ENCODE data around the gene RFC1.
"Not testable (repeated sequence)": the region's sequence is repeated elsewhere in the genome, so short reads cannot be mapped to it uniquely, and the experiment has no call there.

Gene RFC1

GRCh38 chr4:39303871-39304270 lies 62.3 kb downstream of the RFC1 start:
- no peak overlapping the region for H3K4me3 ChIP-seq (ENCODE audit: low read length)
- DNase-seq (ENCODE audit: low read depth) = no peak
- TF ChIP-seq, protein P1, sequence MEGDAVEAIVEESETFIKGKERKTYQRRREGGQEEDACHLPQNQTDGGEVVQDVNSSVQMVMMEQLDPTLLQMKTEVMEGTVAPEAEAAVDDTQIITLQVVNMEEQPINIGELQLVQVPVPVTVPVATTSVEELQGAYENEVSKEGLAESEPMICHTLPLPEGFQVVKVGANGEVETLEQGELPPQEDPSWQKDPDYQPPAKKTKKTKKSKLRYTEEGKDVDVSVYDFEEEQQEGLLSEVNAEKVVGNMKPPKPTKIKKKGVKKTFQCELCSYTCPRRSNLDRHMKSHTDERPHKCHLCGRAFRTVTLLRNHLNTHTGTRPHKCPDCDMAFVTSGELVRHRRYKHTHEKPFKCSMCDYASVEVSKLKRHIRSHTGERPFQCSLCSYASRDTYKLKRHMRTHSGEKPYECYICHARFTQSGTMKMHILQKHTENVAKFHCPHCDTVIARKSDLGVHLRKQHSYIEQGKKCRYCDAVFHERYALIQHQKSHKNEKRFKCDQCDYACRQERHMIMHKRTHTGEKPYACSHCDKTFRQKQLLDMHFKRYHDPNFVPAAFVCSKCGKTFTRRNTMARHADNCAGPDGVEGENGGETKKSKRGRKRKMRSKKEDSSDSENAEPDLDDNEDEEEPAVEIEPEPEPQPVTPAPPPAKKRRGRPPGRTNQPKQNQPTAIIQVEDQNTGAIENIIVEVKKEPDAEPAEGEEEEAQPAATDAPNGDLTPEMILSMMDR (conservative IDR thresholded peaks at IDR 0.05; ENCODE audit: low read length) = no peak

- H3K4me3 ChIP-seq (ENCODE audit: low read length) = no peak overlapping the region
- TF ChIP-seq, protein P1 (conservative IDR thresholded peaks at IDR 0.05; ENCODE audit: low read length) = no peak
- DNase-seq (ENCODE audit: low read depth) = no peak
Measured at GRCh38 chr4:39302901-39303300, 63.3 kb downstream of the RFC1 start.

DNA sequence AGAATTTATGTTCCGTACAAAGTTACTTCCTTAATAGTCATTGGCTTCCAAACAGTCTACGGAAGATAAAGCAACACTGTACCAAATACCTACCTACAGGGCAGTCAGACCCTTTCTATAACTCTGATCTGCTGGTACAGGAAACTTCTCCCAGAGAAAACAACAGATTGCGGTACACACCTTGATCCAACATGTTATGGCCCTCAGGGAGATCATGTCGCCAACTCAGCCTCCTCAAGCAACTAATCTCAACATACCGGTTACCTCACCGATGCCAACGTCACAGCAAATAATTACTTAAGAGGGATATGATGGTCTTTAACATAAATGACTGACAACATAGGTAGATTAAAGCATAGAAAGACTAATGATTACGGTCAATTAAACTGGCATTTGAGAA lies 70.4 kb downstream of the RFC1 start:
- no peak for DNase-seq (ENCODE audit: low read depth)
- TF ChIP-seq, protein P1 (conservative IDR thresholded peaks at IDR 0.05; ENCODE audit: low read length) = no peak
- H3K4me3 ChIP-seq (ENCODE audit: low read length) = no peak overlapping the region

DNA sequence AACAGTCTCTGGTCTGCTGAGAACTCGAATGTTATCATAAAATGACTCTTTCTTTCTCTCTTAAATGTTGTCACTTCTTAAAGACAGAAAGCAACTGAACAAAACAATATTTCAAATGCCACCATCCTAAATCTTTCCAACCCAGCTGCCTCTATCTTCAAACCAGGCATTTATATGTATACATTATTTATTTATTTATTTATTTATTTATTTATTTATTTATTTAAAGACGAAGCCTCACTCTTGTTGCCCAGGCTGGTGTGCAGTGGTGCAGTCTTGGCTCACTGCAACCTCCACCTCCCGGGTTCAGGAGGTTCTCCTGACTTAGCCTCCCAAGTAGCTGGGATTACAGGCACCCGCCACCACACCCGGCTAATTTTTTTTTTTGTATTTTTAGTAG lies 73.7 kb downstream of the RFC1 start:
- not testable (repeated sequence) for H3K4me3 ChIP-seq (ENCODE audit: low read length); DNase-seq (ENCODE audit: low read depth)

DNA sequence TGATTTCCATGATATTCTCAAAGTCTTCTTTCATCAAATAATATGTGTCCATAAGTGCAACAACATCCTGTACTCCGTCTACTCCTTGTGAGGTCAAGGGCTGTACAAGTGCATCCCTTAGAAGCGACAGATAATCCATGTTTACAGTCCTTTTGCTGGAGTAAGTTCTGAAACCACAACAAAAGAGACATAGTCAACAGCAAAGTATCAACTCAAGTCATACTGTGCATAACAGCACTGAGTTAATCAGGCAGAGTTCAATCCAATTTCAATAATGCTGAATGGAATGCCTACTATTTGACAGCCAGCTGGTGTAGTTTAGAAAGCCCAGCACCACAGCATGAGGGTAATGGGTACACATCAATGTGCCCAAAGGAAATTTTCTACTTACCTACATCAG lies 74.5 kb downstream of the RFC1 start:
- TF ChIP-seq, protein P1 (conservative IDR thresholded peaks at IDR 0.05; ENCODE audit: low read length) = no peak
- H3K4me3 ChIP-seq (ENCODE audit: low read length) = no peak overlapping the region
- no peak for DNase-seq (ENCODE audit: low read depth)

DNA sequence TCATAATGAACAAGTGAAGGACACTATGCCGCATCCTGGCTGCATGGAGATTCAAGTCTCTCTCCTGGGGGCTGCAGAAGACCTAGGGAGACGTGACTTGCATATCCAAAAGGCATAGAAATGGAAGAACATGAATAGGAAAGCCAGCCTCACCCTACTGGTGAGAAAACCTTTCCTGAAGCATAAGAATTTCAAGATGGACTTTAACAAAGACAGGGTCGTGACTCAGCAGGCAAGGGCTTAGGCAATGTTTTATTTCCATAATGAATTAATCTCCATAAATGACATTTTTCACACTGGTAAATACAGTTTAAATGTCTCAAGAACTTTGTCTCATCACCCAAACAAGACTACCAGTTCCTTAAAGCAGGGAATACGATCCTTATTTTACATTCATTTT lies 78.9 kb downstream of the RFC1 start:
- TF ChIP-seq, protein P1 (conservative IDR thresholded peaks at IDR 0.05; ENCODE audit: low read length) = no peak
- H3K4me3 ChIP-seq (ENCODE audit: low read length) = no peak overlapping the region
- no peak for DNase-seq (ENCODE audit: low read depth)

DNA sequence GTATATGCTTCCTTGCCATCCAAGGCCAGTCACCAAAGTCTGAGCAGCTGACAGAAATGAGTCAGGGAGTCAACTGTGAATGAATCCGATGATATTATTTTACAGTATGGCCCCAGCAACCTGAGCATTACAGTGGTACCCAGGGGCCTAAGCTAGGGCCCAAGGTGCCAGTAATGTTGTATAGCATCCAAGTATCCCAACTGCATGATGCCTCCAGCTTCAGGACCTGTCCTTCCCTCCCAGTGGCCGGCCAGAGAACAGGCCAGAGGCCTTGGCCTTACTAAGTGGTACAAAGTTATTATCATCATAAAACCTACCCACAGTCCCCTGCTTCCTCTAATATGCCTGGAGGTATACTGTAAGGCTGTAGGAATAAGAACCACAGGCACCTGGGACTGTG lies 79.9 kb downstream of the RFC1 start:
- TF ChIP-seq, protein P1 (conservative IDR thresholded peaks at IDR 0.05; ENCODE audit: low read length) = no peak
- no peak overlapping the region for H3K4me3 ChIP-seq (ENCODE audit: low read length)
- DNase-seq (ENCODE audit: low read depth) = no peak

DNA sequence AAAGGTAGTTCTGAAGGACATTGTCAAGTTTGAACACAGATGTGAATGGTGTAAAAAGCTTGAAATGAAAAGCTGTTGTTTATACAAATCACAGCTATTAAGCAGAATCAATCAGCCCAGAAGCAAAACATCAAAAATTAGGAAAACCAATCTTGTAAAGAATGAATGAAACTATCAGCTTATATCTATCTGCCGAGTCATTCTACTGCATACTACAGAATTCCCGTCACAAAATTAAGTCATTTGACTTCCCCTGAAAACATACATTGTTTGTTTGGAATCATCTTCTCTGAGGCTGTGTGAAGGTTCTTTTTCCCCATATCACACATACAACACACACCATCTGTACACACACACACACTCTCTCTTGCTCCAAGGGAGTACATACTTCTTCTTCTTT lies 80.3 kb downstream of the RFC1 start:
- DNase-seq (ENCODE audit: low read depth) = no peak
- no peak overlapping the region for H3K4me3 ChIP-seq (ENCODE audit: low read length)
- TF ChIP-seq, protein P1 (conservative IDR thresholded peaks at IDR 0.05; ENCODE audit: low read length) = no peak
